Measurements from ENCODE around the gene SEL1L3. TPM values are rescaled to one million over a fixed set of nuclear protein-coding genes. Genes with fewer than 3 reads are reported as not detected.

Gene SEL1L3
- polyA plus RNA-seq, 2 donors, result 0.71 to 2.3 TPM

- no peaks in the 10 kb centered on the region for H3K9me3 ChIP-seq (ENCODE audit: control insufficient read depth in 2 of 2, insufficient read depth in 1 of 2, low read depth in 1 of 2, low read length in 1 of 2)
- H3K4me3 ChIP-seq (ENCODE audit: low read depth in 1 of 2, low read length in 2 of 2), result no peak overlapping the region
- no peaks in the 10 kb centered on the region for H3K36me3 ChIP-seq (ENCODE audit: control insufficient read depth in 2 of 2, insufficient read depth in 2 of 2, low read length in 1 of 2)
- no peaks in the 10 kb centered on the region for H3K27me3 ChIP-seq (ENCODE audit: control insufficient read depth in 1 of 2, insufficient read depth in 2 of 2, low read length in 2 of 2)
- H3K4me1 ChIP-seq (ENCODE audit: control insufficient read depth in 2 of 2, insufficient read depth in 2 of 2, low read length in 1 of 2), result no peaks in the 10 kb centered on the region
- H3K27ac ChIP-seq (ENCODE audit: low read depth in 2 of 2, low read length in 1 of 2), result no peak overlapping the region
- WGBS, 2 donors, result 92 to 95% methylated on average over 8 of the region's 8 CpGs
Measured at GRCh38 chr4:25857851-25858400, 4.9 kb downstream of the SEL1L3 start.

GRCh38 chr4:25857403-25857802 is 5.4 kb downstream of the SEL1L3 start:
- Histone ChIP-seq H3K27ac (ENCODE audit: low read depth in 2 of 2, low read length in 1 of 2) (no peak overlapping the region), H3K9me3 (ENCODE audit: control insufficient read depth in 2 of 2, insufficient read depth in 1 of 2, low read depth in 1 of 2, low read length in 1 of 2) (no peaks in the 10 kb centered on the region), H3K4me1 (ENCODE audit: control insufficient read depth in 2 of 2, insufficient read depth in 2 of 2, low read length in 1 of 2) (no peaks in the 10 kb centered on the region), H3K36me3 (ENCODE audit: control insufficient read depth in 2 of 2, insufficient read depth in 2 of 2, low read length in 1 of 2) (no peaks in the 10 kb centered on the region), H3K4me3 (ENCODE audit: low read depth in 1 of 2, low read length in 2 of 2) (no peak overlapping the region), H3K27me3 (ENCODE audit: control insufficient read depth in 1 of 2, insufficient read depth in 2 of 2, low read length in 2 of 2) (no peaks in the 10 kb centered on the region)
- WGBS, 2 donors, result 94 to 100% methylated on average over 2 of the region's 2 CpGs

GRCh38 chr4:25856756-25857155 is 6.0 kb downstream of the SEL1L3 start:
- Histone ChIP-seq H3K4me3 (ENCODE audit: low read depth in 1 of 2, low read length in 2 of 2) (no peak overlapping the region), H3K9me3 (ENCODE audit: control insufficient read depth in 2 of 2, insufficient read depth in 1 of 2, low read depth in 1 of 2, low read length in 1 of 2) (no peaks in the 10 kb centered on the region), H3K27ac (ENCODE audit: low read depth in 2 of 2, low read length in 1 of 2) (no peak overlapping the region), H3K4me1 (ENCODE audit: control insufficient read depth in 2 of 2, insufficient read depth in 2 of 2, low read length in 1 of 2) (no peaks in the 10 kb centered on the region), H3K36me3 (ENCODE audit: control insufficient read depth in 2 of 2, insufficient read depth in 2 of 2, low read length in 1 of 2) (no peaks in the 10 kb centered on the region), H3K27me3 (ENCODE audit: control insufficient read depth in 1 of 2, insufficient read depth in 2 of 2, low read length in 2 of 2) (no peaks in the 10 kb centered on the region)
- WGBS, 2 donors, result 41 to 43% methylated on average over 1 of the region's 1 CpG

- H3K27me3 ChIP-seq (ENCODE audit: control insufficient read depth in 1 of 2, insufficient read depth in 2 of 2, low read length in 2 of 2), result no peaks in the 10 kb centered on the region
- no peak overlapping the region for H3K4me3 ChIP-seq (ENCODE audit: low read depth in 1 of 2, low read length in 2 of 2)
- no peak overlapping the region for H3K27ac ChIP-seq (ENCODE audit: low read depth in 2 of 2, low read length in 1 of 2)
- WGBS, 2 donors, result 91 to 93% methylated on average over 3 of the region's 3 CpGs
- H3K4me1 ChIP-seq (ENCODE audit: control insufficient read depth in 2 of 2, insufficient read depth in 2 of 2, low read length in 1 of 2), result no peaks in the 10 kb centered on the region
- H3K36me3 ChIP-seq (ENCODE audit: control insufficient read depth in 2 of 2, insufficient read depth in 2 of 2, low read length in 1 of 2), result no peaks in the 10 kb centered on the region
- H3K9me3 ChIP-seq (ENCODE audit: control insufficient read depth in 2 of 2, insufficient read depth in 1 of 2, low read depth in 1 of 2, low read length in 1 of 2), result no peaks in the 10 kb centered on the region
Measured at GRCh38 chr4:25852103-25852502, 10.7 kb downstream of the SEL1L3 start.

- no peaks in the 10 kb centered on the region for H3K9me3 ChIP-seq (ENCODE audit: control insufficient read depth in 2 of 2, insufficient read depth in 1 of 2, low read depth in 1 of 2, low read length in 1 of 2)
- peaks cover 0 to 7% of the 10 kb centered on the region in 2 donors for H3K4me1 ChIP-seq (ENCODE audit: control insufficient read depth in 2 of 2, insufficient read depth in 2 of 2, low read length in 1 of 2)
- 91 to 93% methylated on average over 7 of the region's 7 CpGs for WGBS, 2 donors
- no peaks in the 10 kb centered on the region for H3K36me3 ChIP-seq (ENCODE audit: control insufficient read depth in 2 of 2, insufficient read depth in 2 of 2, low read length in 1 of 2)
- no peak overlapping the region for H3K4me3 ChIP-seq (ENCODE audit: low read depth in 1 of 2, low read length in 2 of 2)
- no peaks in the 10 kb centered on the region for H3K27me3 ChIP-seq (ENCODE audit: control insufficient read depth in 1 of 2, insufficient read depth in 2 of 2, low read length in 2 of 2)
- H3K27ac ChIP-seq (ENCODE audit: low read depth in 2 of 2, low read length in 1 of 2), result no peak overlapping the region
Measured at GRCh38 chr4:25847329-25847728, 15.5 kb downstream of the SEL1L3 start.

GRCh38 chr4:25845841-25846653 is 16.7 kb downstream of the SEL1L3 start:
- no peaks in the 10 kb centered on the region for H3K27me3 ChIP-seq (ENCODE audit: control insufficient read depth in 1 of 2, insufficient read depth in 2 of 2, low read length in 2 of 2)
- peaks cover 0 to 7% of the 10 kb centered on the region in 2 donors for H3K4me1 ChIP-seq (ENCODE audit: control insufficient read depth in 2 of 2, insufficient read depth in 2 of 2, low read length in 1 of 2)
- H3K27ac ChIP-seq (ENCODE audit: low read depth in 2 of 2, low read length in 1 of 2), result no peak overlapping the region
- H3K4me3 ChIP-seq (ENCODE audit: low read depth in 1 of 2, low read length in 2 of 2), result no peak overlapping the region
- WGBS, 2 donors, result 91 to 92% methylated on average over 12 of the region's 12 CpGs
- no peaks in the 10 kb centered on the region for H3K9me3 ChIP-seq (ENCODE audit: control insufficient read depth in 2 of 2, insufficient read depth in 1 of 2, low read depth in 1 of 2, low read length in 1 of 2)
- no peaks in the 10 kb centered on the region for H3K36me3 ChIP-seq (ENCODE audit: control insufficient read depth in 2 of 2, insufficient read depth in 2 of 2, low read length in 1 of 2)

GRCh38 chr4:25844961-25845712 is 17.7 kb downstream of the SEL1L3 start:
- WGBS, 2 donors, result 94 to 97% methylated on average over 4 of the region's 4 CpGs
- Histone ChIP-seq H3K9me3 (ENCODE audit: control insufficient read depth in 2 of 2, insufficient read depth in 1 of 2, low read depth in 1 of 2, low read length in 1 of 2) (no peaks in the 10 kb centered on the region), H3K27ac (ENCODE audit: low read depth in 2 of 2, low read length in 1 of 2) (no peak overlapping the region), H3K27me3 (ENCODE audit: control insufficient read depth in 1 of 2, insufficient read depth in 2 of 2, low read length in 2 of 2) (no peaks in the 10 kb centered on the region), H3K36me3 (ENCODE audit: control insufficient read depth in 2 of 2, insufficient read depth in 2 of 2, low read length in 1 of 2) (no peaks in the 10 kb centered on the region), H3K4me1 (ENCODE audit: control insufficient read depth in 2 of 2, insufficient read depth in 2 of 2, low read length in 1 of 2) (peaks cover 0 to 7% of the 10 kb centered on the region in 2 donors), H3K4me3 (ENCODE audit: low read depth in 1 of 2, low read length in 2 of 2) (no peak overlapping the region)

- no peak overlapping the region for H3K27ac ChIP-seq (ENCODE audit: low read depth in 2 of 2, low read length in 1 of 2)
- 72% methylated on average over 22 of the region's 22 CpGs for WGBS, 2 donors
- H3K27me3 ChIP-seq (ENCODE audit: control insufficient read depth in 1 of 2, insufficient read depth in 2 of 2, low read length in 2 of 2), result no peaks in the 10 kb centered on the region
- no peaks in the 10 kb centered on the region for H3K36me3 ChIP-seq (ENCODE audit: control insufficient read depth in 2 of 2, insufficient read depth in 2 of 2, low read length in 1 of 2)
- H3K4me1 ChIP-seq (ENCODE audit: control insufficient read depth in 2 of 2, insufficient read depth in 2 of 2, low read length in 1 of 2), result peaks cover 0 to 7% of the 10 kb centered on the region in 2 donors
- H3K9me3 ChIP-seq (ENCODE audit: control insufficient read depth in 2 of 2, insufficient read depth in 1 of 2, low read depth in 1 of 2, low read length in 1 of 2), result no peaks in the 10 kb centered on the region
- H3K4me3 ChIP-seq (ENCODE audit: low read depth in 1 of 2, low read length in 2 of 2), result no peak overlapping the region
Measured at GRCh38 chr4:25843340-25844097, 19.3 kb downstream of the SEL1L3 start.

- Histone ChIP-seq H3K36me3 (ENCODE audit: control insufficient read depth in 2 of 2, insufficient read depth in 2 of 2, low read length in 1 of 2) (no peaks in the 10 kb centered on the region), H3K9me3 (ENCODE audit: control insufficient read depth in 2 of 2, insufficient read depth in 1 of 2, low read depth in 1 of 2, low read length in 1 of 2) (no peaks in the 10 kb centered on the region), H3K27ac (ENCODE audit: low read depth in 2 of 2, low read length in 1 of 2) (no peak overlapping the region), H3K27me3 (ENCODE audit: control insufficient read depth in 1 of 2, insufficient read depth in 2 of 2, low read length in 2 of 2) (no peaks in the 10 kb centered on the region), H3K4me1 (ENCODE audit: control insufficient read depth in 2 of 2, insufficient read depth in 2 of 2, low read length in 1 of 2) (peaks cover 0 to 7% of the 10 kb centered on the region in 2 donors), H3K4me3 (ENCODE audit: low read depth in 1 of 2, low read length in 2 of 2) (no peak overlapping the region)
- WGBS, 2 donors, result 79% methylated on average over 5 of the region's 5 CpGs
Measured at GRCh38 chr4:25842229-25842845, 20.5 kb downstream of the SEL1L3 start.

Measured in esophagus (tissue), 2 donors.